Fibroblast of pulmonary artery (primary cell): ENCODE data around the gene RASL12.
"Not testable (repeated sequence)": the region's sequence is repeated elsewhere in the genome, so short reads cannot be mapped to it uniquely, and the experiment has no call there.

Experiments
- DNase-seq: peaks from one replicate; pipeline ENCODE4 v3.0.0-alpha.2; 2010; ENCODE audit warnings: low read depth
- H3K4me3 ChIP-seq: replicated peaks from 2 replicates; pipeline ENCODE4 v1.5.1; 2011; ENCODE audit warnings: low read depth, mild to moderate bottlenecking, control low read depth, low read length, moderate library complexity
- CTCF ChIP-seq: IDR thresholded peaks from 2 replicates; pipeline ENCODE4 v1.5.1; 2011; ENCODE audit warnings: mild to moderate bottlenecking, control low read depth, low read length, inconsistent platforms; ENCODE audit errors: missing control alignments

RASL12 gene

DNA sequence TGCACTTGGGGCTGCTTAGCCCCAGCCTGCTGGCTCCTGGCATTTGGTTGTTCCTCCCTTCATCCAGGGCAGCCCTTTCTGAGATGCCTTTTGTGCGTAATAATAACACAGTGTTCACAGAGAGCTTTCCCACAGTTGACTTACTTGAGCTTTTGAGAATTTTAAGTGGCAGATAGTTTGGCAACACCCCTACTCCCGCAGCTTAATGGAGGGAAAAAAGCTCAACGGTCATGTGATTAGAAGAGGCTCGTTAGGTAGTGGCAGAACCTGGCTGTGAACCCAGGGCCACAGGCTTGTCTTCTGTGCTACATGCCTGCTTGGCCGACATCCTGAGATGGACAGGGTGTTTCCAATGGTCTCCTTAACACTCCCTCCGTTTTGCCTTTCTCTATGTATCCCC, 13.5 kb upstream of the RASL12 start:
- DNase-seq = no peak
- no peak overlapping the region for H3K4me3 ChIP-seq
- no peak for TF ChIP-seq CTCF

DNA sequence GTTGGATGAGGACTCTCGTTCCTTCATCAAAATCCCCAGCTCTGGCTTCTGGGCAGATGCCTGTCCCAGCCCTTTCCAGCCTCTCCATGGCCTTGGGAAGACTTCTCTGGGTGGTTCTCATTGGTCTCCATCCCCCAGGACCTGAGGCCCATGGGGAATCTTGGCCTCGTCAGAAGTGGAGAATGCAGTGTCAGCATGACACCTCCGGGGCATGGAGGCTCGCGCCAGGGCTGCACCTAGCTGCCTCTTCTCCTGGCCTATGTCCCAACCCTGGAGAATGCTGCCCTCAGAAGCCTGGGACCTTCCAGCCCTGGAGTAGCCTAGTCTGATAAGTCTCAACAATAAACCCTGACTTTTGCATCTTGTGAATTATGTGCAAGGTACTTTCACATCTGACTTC, 11.8 kb upstream of the RASL12 start:
- no peak for TF ChIP-seq CTCF
- H3K4me3 ChIP-seq = no peak overlapping the region
- DNase-seq = no peak

- no peak overlapping the region for H3K4me3 ChIP-seq
- peak; percentile 68 for DNase-seq
- peak; percentile 56 for TF ChIP-seq CTCF
Observed at GRCh38 chr15:65077981-65078352, 10.2 kb upstream of the RASL12 start.

- no peak overlapping the region for H3K4me3 ChIP-seq
- TF ChIP-seq CTCF = no peak
- no peak for DNase-seq
Observed at GRCh38 chr15:65077291-65077980, 9.6 kb upstream of the RASL12 start.

DNA sequence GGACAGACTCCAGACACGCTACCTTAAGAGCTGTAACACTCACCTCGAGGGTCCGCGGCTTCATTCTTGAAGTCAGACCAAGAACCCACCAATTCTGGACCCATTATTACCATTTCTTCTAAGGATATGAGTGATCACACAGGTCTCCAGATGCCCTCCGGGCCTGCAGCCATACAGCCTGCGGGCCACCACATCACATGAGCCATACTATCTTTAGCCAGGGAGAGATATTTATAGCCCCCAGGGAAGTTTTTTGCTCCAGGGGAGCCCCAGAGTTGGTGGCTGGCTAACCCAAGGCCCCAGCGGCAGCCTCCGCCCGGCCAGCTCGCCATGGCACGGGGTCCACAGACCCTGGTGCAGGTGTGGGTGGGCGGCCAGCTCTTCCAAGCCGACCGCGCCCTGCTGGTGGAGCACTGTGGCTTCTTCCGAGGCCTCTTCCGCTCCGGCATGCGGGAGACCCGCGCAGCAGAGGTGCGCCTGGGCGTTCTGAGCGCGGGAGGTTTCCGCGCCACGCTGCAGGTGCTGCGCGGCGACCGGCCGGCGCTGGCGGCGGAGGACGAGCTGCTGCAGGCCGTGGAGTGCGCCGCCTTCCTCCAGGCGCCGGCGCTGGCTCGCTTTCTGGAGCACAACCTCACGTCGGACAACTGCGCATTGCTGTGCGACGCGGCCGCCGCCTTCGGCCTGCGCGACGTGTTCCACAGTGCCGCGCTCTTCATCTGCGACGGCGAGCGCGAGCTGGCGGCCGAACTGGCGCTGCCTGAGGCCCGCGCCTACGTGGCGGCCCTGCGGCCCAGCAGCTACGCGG, 8.9 kb upstream of the RASL12 start, which contains the start of gene KBTBD13:
KBTBD13 (plus strand) TSS at position 261 of the 805 bp plus-strand sequence; CDS start at position 331, 70 bp downstream.
- DNase-seq = no peak
- no peak for TF ChIP-seq CTCF
- H3K4me3 ChIP-seq = no peak within 1 kb of the TSS

- DNase-seq, H3K4me3 ChIP-seq: not testable (repeated sequence)
Observed at GRCh38 chr15:65075607-65076395, 8.0 kb upstream of the RASL12 start.

DNA sequence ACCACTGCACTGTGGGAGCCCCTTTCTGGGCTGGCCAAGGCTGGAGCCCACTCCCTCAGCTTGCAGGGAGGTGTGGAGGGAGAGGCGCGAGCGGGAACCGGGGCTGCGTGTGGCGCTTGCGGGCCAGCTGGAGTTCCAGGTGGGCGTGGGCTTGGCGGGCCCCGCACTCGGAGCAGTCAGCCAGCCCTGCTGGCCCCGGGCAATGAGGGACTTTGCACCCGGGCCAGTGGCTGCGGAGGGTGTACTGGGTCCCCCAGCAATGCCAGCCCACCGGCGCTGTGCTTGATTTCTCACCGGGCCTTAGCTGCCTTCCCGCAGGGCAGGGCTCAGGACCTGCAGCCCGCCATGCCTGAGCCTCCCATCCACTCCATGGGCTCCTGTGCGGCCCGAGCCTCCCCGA, 7.2 kb upstream of the RASL12 start:
- H3K4me3 ChIP-seq = not testable (repeated sequence)

More for the DNA sequence above, 7.2 kb upstream of the RASL12 start:
- not testable (repeated sequence) for DNase-seq
